ENCODE data around the gene PDK1. TPM values are rescaled to one million over a fixed set of nuclear protein-coding genes. Genes with fewer than 3 reads are reported as not detected.
"Not testable (repeated sequence)": the region's sequence is repeated elsewhere in the genome, so short reads cannot be mapped to it uniquely, and the experiment has no call there.

PDK1 gene
- total RNA-seq, 1 donor, result 9.1 TPM

DNA sequence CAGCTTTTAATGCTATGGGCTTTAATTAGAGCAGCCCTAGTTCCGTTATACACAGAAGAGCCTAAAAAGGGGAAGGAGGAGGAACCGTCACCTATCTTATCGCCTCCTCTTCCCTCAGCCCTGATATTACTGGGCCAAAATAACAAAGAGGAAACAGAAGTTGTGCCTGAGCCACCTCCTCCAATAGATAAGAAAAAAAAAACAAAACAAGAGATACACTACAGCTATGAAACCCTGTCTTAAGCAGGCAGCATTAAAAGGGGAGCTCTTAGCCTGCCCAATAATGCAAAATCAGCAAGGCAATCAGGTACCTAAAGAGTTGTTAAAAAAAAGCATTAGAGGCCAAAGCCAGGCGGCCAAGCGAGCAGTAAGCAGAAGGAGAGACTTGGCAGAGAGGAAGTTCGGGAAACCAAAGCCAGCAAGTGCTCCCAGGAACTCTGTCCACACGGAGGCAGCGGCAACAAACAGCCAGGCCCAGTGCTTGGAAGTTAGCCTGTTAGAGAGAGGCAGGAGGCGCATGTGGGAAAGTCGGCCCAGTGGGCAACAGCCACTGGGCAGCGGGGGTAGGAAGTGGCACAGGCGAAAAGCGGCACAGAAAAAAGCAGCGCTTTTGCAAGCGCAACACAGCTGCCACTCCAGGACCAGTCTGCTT, 41.8 kb upstream of the PDK1 start:
- DNase-seq (ENCODE audit: low read depth), result no peak
- TF ChIP-seq, protein P1, sequence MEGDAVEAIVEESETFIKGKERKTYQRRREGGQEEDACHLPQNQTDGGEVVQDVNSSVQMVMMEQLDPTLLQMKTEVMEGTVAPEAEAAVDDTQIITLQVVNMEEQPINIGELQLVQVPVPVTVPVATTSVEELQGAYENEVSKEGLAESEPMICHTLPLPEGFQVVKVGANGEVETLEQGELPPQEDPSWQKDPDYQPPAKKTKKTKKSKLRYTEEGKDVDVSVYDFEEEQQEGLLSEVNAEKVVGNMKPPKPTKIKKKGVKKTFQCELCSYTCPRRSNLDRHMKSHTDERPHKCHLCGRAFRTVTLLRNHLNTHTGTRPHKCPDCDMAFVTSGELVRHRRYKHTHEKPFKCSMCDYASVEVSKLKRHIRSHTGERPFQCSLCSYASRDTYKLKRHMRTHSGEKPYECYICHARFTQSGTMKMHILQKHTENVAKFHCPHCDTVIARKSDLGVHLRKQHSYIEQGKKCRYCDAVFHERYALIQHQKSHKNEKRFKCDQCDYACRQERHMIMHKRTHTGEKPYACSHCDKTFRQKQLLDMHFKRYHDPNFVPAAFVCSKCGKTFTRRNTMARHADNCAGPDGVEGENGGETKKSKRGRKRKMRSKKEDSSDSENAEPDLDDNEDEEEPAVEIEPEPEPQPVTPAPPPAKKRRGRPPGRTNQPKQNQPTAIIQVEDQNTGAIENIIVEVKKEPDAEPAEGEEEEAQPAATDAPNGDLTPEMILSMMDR (IDR thresholded peaks at IDR 0.05; ENCODE audit: insufficient read depth, low read depth, low read length), result no peak
- no peak overlapping the region for H3K4me3 ChIP-seq (ENCODE audit: low read depth, low read length)

DNA sequence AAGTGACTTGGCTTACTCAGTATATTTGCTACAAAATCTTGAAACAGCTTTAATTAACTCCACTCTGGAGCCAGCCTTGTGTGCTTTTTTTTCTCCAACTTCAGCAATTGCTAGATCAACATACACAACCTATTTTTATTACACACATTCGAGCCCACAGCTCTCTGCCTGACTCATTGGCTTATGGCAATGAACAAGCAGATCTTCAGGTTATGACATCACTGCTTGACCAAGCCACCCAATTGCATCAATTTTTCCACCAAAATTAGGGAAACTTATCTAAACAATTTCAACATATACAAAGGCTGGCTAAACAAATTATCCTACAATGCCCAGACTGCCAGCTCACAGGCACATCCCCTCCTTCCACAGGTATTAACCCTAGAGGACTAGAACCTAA, 39.6 kb upstream of the PDK1 start:
- no peak overlapping the region for H3K4me3 ChIP-seq (ENCODE audit: low read depth, low read length)
- TF ChIP-seq, protein P1 (IDR thresholded peaks at IDR 0.05; ENCODE audit: insufficient read depth, low read depth, low read length), result no peak
- peak; percentile 38 for DNase-seq (ENCODE audit: low read depth)

DNA sequence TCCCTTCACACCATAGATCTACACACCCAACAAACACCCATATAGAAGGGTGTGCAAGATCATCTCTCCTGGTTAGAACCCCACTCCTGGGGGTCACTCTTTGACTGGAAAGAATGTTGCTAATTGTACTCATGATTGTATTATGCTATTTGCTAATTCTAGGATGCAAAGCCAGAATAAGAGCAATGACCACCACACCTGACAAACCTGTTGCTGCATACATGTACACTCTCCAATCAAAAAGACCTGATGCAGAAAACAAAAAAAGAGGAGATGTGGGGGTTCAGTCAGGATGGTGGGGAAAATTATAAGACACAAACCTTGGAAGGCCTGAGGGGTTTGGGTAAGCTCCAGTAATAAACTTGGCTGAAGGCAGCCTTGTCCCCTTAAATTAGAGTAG, 36.9 kb upstream of the PDK1 start:
- no peak for DNase-seq (ENCODE audit: low read depth)
- H3K4me3 ChIP-seq (ENCODE audit: low read depth, low read length), result no peak overlapping the region
- TF ChIP-seq, protein P1 (IDR thresholded peaks at IDR 0.05; ENCODE audit: insufficient read depth, low read depth, low read length), result no peak

DNA sequence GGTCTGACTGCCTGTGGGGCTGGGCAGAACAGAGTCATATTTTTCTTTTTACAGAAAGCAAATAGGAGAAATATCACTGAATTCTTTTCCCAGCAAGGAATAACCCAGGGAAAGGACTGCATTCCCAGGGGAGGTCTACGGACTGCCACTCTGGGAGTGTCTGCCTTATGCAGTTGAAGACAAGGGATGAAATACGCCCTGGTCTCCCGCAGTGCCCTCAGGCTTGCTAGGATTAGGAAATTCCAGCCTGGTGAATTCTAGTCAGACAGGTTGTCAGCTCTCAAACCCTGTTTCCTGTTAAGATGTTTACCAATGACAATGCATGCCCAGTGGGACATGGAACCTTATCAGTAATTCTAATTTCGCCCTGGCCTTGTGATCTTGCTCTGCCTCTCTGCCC, 30.3 kb upstream of the PDK1 start:
- no peak for DNase-seq (ENCODE audit: low read depth)
- H3K4me3 ChIP-seq (ENCODE audit: low read depth, low read length), result no peak overlapping the region
- TF ChIP-seq, protein P1 (IDR thresholded peaks at IDR 0.05; ENCODE audit: insufficient read depth, low read depth, low read length), result no peak

DNA sequence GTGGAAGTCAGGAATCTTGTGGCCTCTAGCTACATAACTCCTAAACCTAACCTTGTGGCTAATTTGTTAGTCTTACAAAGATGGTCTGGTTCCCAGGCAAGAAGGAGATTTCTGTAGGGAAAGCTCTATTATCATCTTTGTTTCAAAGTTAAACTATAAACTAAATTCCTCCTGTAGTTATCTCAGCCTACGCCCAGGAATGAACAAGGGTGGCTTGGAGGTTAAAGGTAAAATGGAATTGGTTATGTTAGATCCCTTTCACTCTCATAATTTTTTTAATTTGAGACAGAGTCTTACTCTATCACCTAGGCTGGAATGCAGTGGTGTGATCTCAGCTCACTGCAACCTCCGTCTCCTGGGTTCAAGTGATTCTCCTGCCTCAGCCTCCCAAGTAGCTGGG, 24.6 kb upstream of the PDK1 start:
- TF ChIP-seq, protein P1 (IDR thresholded peaks at IDR 0.05; ENCODE audit: insufficient read depth, low read depth, low read length), result no peak
- H3K4me3 ChIP-seq (ENCODE audit: low read depth, low read length), result no peak overlapping the region
- DNase-seq (ENCODE audit: low read depth), result no peak

DNA sequence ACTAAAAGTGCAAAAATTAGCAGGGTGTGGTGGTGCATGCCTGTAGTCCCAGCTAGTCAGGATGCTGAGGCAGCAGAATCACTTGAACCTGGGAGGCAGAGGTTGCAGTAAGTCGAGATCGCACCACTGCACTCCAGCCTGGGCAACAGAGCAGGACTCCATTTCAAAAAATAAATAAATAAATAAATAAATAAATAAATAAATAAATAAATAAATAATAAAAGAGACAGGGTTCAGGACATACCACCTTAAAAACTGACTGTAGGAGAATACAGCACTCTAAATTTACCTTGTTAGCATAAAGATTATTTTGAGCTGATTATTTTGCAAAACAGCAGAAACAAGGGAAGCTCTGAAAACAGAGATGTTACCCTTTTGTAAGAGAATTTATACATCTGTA, 23.4 kb upstream of the PDK1 start:
- H3K4me3 ChIP-seq (ENCODE audit: low read depth, low read length); DNase-seq (ENCODE audit: low read depth): not testable (repeated sequence)

DNA sequence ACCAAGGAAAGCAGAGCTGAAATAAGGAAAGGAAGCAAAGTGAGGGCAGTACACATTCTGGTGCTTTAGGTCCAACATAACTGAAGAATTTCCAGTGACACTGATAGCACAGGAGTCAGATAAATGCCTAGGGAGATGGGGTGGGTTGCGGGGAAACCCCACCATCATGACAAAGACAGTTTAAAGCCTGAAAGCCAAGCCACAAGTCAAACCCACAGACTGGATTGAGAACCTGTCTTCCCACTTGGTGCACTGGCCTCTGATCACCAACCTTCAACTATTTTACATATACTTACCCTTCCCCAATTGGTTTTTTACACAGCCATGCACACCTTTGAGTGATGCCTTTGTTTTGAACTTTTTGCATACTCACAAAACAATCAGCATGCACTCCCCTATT, 22.2 kb upstream of the PDK1 start:
- no peak overlapping the region for H3K4me3 ChIP-seq (ENCODE audit: low read depth, low read length)
- TF ChIP-seq, protein P1 (IDR thresholded peaks at IDR 0.05; ENCODE audit: insufficient read depth, low read depth, low read length), result no peak
- no peak for DNase-seq (ENCODE audit: low read depth)
